ENCODE results near the gene CHGA. TPM values are rescaled to one million over a fixed set of nuclear protein-coding genes. Genes with fewer than 3 reads are reported as not detected.

The CHGA gene
- polyA plus RNA-seq, 1 donor = 708 TPM

- WGBS (ENCODE audit: insufficient coverage, low lambda C conversion rate) = no CpG with 5 or more reads among the region's 18 CpGs
- Histone ChIP-seq H3K27me3 (ENCODE audit: control insufficient read depth, insufficient read depth, low read length) (no peaks in the 10 kb centered on the region), H3K27ac (ENCODE audit: low read length) (no peak overlapping the region), H3K4me3 (ENCODE audit: low read length) (no peak overlapping the region), H3K9me3 (ENCODE audit: control insufficient read depth, low read depth, low read length) (no peaks in the 10 kb centered on the region), H3K4me1 (ENCODE audit: control insufficient read depth, insufficient read depth, low read length) (no peaks in the 10 kb centered on the region), H3K36me3 (ENCODE audit: control insufficient read depth, insufficient read depth, low read length) (peaks cover 91% of the 10 kb centered on the region)
- peak; percentile 50 to 62 for DNase-seq
Observed at GRCh38 chr14:92951912-92952471, 29.0 kb downstream of the CHGA start.

GRCh38 chr14:92952481-92953298 lies 29.7 kb downstream of the CHGA start:
- no peak overlapping the region for H3K27ac ChIP-seq (ENCODE audit: low read length)
- no peaks in the 10 kb centered on the region for H3K9me3 ChIP-seq (ENCODE audit: control insufficient read depth, low read depth, low read length)
- DNase-seq = no peak
- no peaks in the 10 kb centered on the region for H3K4me1 ChIP-seq (ENCODE audit: control insufficient read depth, insufficient read depth, low read length)
- WGBS (ENCODE audit: insufficient coverage, low lambda C conversion rate) = 100% methylated on average over 2 of the region's 32 CpGs
- H3K36me3 ChIP-seq (ENCODE audit: control insufficient read depth, insufficient read depth, low read length) = peaks cover 92% of the 10 kb centered on the region
- H3K27me3 ChIP-seq (ENCODE audit: control insufficient read depth, insufficient read depth, low read length) = no peaks in the 10 kb centered on the region
- H3K4me3 ChIP-seq (ENCODE audit: low read length) = no peak overlapping the region

GRCh38 chr14:92953526-92953925 lies 30.6 kb downstream of the CHGA start:
- Histone ChIP-seq H3K27ac (ENCODE audit: low read length) (no peak overlapping the region), H3K36me3 (ENCODE audit: control insufficient read depth, insufficient read depth, low read length) (peaks cover 92% of the 10 kb centered on the region), H3K27me3 (ENCODE audit: control insufficient read depth, insufficient read depth, low read length) (no peaks in the 10 kb centered on the region), H3K4me1 (ENCODE audit: control insufficient read depth, insufficient read depth, low read length) (no peaks in the 10 kb centered on the region), H3K4me3 (ENCODE audit: low read length) (no peak overlapping the region), H3K9me3 (ENCODE audit: control insufficient read depth, low read depth, low read length) (no peaks in the 10 kb centered on the region)
- no CpG with 5 or more reads among the region's 6 CpGs for WGBS (ENCODE audit: insufficient coverage, low lambda C conversion rate)
- DNase-seq = no peak

GRCh38 chr14:92954933-92955332 lies 32.0 kb downstream of the CHGA start:
- Histone ChIP-seq H3K9me3 (ENCODE audit: control insufficient read depth, low read depth, low read length) (no peaks in the 10 kb centered on the region), H3K4me1 (ENCODE audit: control insufficient read depth, insufficient read depth, low read length) (peaks cover 5% of the 10 kb centered on the region), H3K27ac (ENCODE audit: low read length) (no peak overlapping the region), H3K27me3 (ENCODE audit: control insufficient read depth, insufficient read depth, low read length) (no peaks in the 10 kb centered on the region), H3K36me3 (ENCODE audit: control insufficient read depth, insufficient read depth, low read length) (peaks cover 91% of the 10 kb centered on the region), H3K4me3 (ENCODE audit: low read length) (no peak overlapping the region)
- no peak for DNase-seq
- WGBS (ENCODE audit: insufficient coverage, low lambda C conversion rate) = 100% methylated on average over 1 of the region's 5 CpGs

- Histone ChIP-seq H3K4me1 (ENCODE audit: control insufficient read depth, insufficient read depth, low read length) (peaks cover 5% of the 10 kb centered on the region), H3K27me3 (ENCODE audit: control insufficient read depth, insufficient read depth, low read length) (no peaks in the 10 kb centered on the region), H3K4me3 (ENCODE audit: low read length) (no peak overlapping the region), H3K9me3 (ENCODE audit: control insufficient read depth, low read depth, low read length) (no peaks in the 10 kb centered on the region), H3K36me3 (ENCODE audit: control insufficient read depth, insufficient read depth, low read length) (peaks cover 91% of the 10 kb centered on the region), H3K27ac (ENCODE audit: low read length) (no peak overlapping the region)
- WGBS (ENCODE audit: insufficient coverage, low lambda C conversion rate) = no CpG with 5 or more reads among the region's 7 CpGs
- no peak for DNase-seq
Observed at GRCh38 chr14:92955381-92955780, 32.4 kb downstream of the CHGA start.

GRCh38 chr14:92956961-92957360 lies 34.0 kb downstream of the CHGA start:
- H3K27me3 ChIP-seq (ENCODE audit: control insufficient read depth, insufficient read depth, low read length) = no peaks in the 10 kb centered on the region
- no peak overlapping the region for H3K27ac ChIP-seq (ENCODE audit: low read length)
- peaks cover 5% of the 10 kb centered on the region for H3K4me1 ChIP-seq (ENCODE audit: control insufficient read depth, insufficient read depth, low read length)
- H3K9me3 ChIP-seq (ENCODE audit: control insufficient read depth, low read depth, low read length) = no peaks in the 10 kb centered on the region
- no CpG with 5 or more reads among the region's 11 CpGs for whole genome bisulfite sequencing (ENCODE audit: insufficient coverage, low lambda C conversion rate)
- no peak for DNase-seq
- H3K36me3 ChIP-seq (ENCODE audit: control insufficient read depth, insufficient read depth, low read length) = peaks cover 92% of the 10 kb centered on the region
- H3K4me3 ChIP-seq (ENCODE audit: low read length) = no peak overlapping the region

GRCh38 chr14:92958373-92959188 lies 35.6 kb downstream of the CHGA start:
- Histone ChIP-seq H3K36me3 (ENCODE audit: control insufficient read depth, insufficient read depth, low read length) (peaks cover 83% of the 10 kb centered on the region), H3K4me1 (ENCODE audit: control insufficient read depth, insufficient read depth, low read length) (peaks cover 5% of the 10 kb centered on the region), H3K27ac (ENCODE audit: low read length) (no peak overlapping the region), H3K4me3 (ENCODE audit: low read length) (no peak overlapping the region), H3K9me3 (ENCODE audit: control insufficient read depth, low read depth, low read length) (no peaks in the 10 kb centered on the region), H3K27me3 (ENCODE audit: control insufficient read depth, insufficient read depth, low read length) (no peaks in the 10 kb centered on the region)
- DNase-seq = no peak
- 100% methylated on average over 1 of the region's 22 CpGs for WGBS (ENCODE audit: insufficient coverage, low lambda C conversion rate)

- DNase-seq = no peak
- Histone ChIP-seq H3K27ac (ENCODE audit: low read length) (no peak overlapping the region), H3K27me3 (ENCODE audit: control insufficient read depth, insufficient read depth, low read length) (no peaks in the 10 kb centered on the region), H3K4me3 (ENCODE audit: low read length) (no peak overlapping the region), H3K4me1 (ENCODE audit: control insufficient read depth, insufficient read depth, low read length) (peaks cover 5% of the 10 kb centered on the region), H3K36me3 (ENCODE audit: control insufficient read depth, insufficient read depth, low read length) (peaks cover 81% of the 10 kb centered on the region), H3K9me3 (ENCODE audit: control insufficient read depth, low read depth, low read length) (peaks cover under 1% of the 10 kb centered on the region)
- WGBS (ENCODE audit: insufficient coverage, low lambda C conversion rate) = no CpG with 5 or more reads among the region's 10 CpGs
Observed at GRCh38 chr14:92959189-92959531, 36.2 kb downstream of the CHGA start.

GRCh38 chr14:92959761-92960680 lies 37.1 kb downstream of the CHGA start:
- H3K4me1 ChIP-seq (ENCODE audit: control insufficient read depth, insufficient read depth, low read length) = peaks cover 5% of the 10 kb centered on the region
- H3K4me3 ChIP-seq (ENCODE audit: low read length) = no peak overlapping the region
- WGBS (ENCODE audit: insufficient coverage, low lambda C conversion rate) = no CpG with 5 or more reads among the region's 30 CpGs
- DNase-seq = no peak
- H3K9me3 ChIP-seq (ENCODE audit: control insufficient read depth, low read depth, low read length) = peaks cover 5% of the 10 kb centered on the region
- H3K27ac ChIP-seq (ENCODE audit: low read length) = no peak overlapping the region
- H3K36me3 ChIP-seq (ENCODE audit: control insufficient read depth, insufficient read depth, low read length) = peaks cover 72% of the 10 kb centered on the region
- no peaks in the 10 kb centered on the region for H3K27me3 ChIP-seq (ENCODE audit: control insufficient read depth, insufficient read depth, low read length)

Data from large intestine (tissue), 3 donors.